Measurements from ENCODE around the gene IGLON5.

Gene IGLON5

GRCh38 chr19:51359294-51359693 is 47.9 kb downstream of the IGLON5 start:
- Histone ChIP-seq H2BK12ac (ENCODE audit: low read length) (no peak overlapping the region), H3K27me3 (ENCODE audit: control insufficient read depth in 3 of 3, insufficient read depth in 3 of 3, low read depth in 1 of 3, low read length in 3 of 3) (no peaks in the 10 kb centered on the region), H2AK5ac (ENCODE audit: low read depth, low read length) (no peak overlapping the region), H2BK15ac (ENCODE audit: low read length) (no peak overlapping the region), H2BK120ac (ENCODE audit: low read depth, low read length) (no peak overlapping the region), H2AFZ (ENCODE audit: low read length) (no peak overlapping the region), H3K4me2 (ENCODE audit: insufficient read depth, low read length, poor library complexity, severe bottlenecking) (no peak overlapping the region), H3K9me3 (replicated peaks in 1 of 2; ENCODE audit: control insufficient read depth in 2 of 2, insufficient read depth in 1 of 2, low read depth in 1 of 2, low read length in 2 of 2) (no peaks in the 10 kb centered on the region), H3K14ac (ENCODE audit: low read length) (no peak overlapping the region), H3K36me3 (replicated peaks in 1 of 2; ENCODE audit: control insufficient read depth in 2 of 2, insufficient read depth in 2 of 2, low read length in 2 of 2) (no peaks in the 10 kb centered on the region), H3K4me3 (ENCODE audit: low read length in 2 of 2) (no peak overlapping the region), H3K23ac (ENCODE audit: low read depth, low read length, poor library complexity) (no peak overlapping the region), H3K4me1 (ENCODE audit: control insufficient read depth in 2 of 2, insufficient read depth in 1 of 2, low read depth in 1 of 2, low read length in 2 of 2) (peaks cover 4% of the 10 kb centered on the region in 2 donors), H3K18ac (ENCODE audit: low read length) (no peak overlapping the region), H2BK5ac (ENCODE audit: low read length) (no peak overlapping the region), H3K79me1 (ENCODE audit: low read depth, low read length) (no peaks in the 10 kb centered on the region), H3K27ac (replicated peaks; ENCODE audit: low read length) (no peak overlapping the region), H4K91ac (ENCODE audit: low read depth, low read length, poor library complexity) (no peak overlapping the region), H3K9ac (ENCODE audit: low read depth, low read length, poor library complexity) (no peak overlapping the region), H3K4ac (ENCODE audit: low read length) (no peak overlapping the region), H4K8ac (ENCODE audit: low read depth, low read length) (no peak overlapping the region)
- no peak for DNase-seq (ENCODE audit: low spot score)
- no CpG with 5 or more reads among the region's 4 CpGs for WGBS, 2 donors (ENCODE audit: extremely low coverage in 2 of 2, insufficient read length in 2 of 2, insufficient replicate concordance in 1 of 2)

- Histone ChIP-seq H2AK5ac (ENCODE audit: low read depth, low read length) (no peak overlapping the region), H3K23ac (ENCODE audit: low read depth, low read length, poor library complexity) (no peak overlapping the region), H3K36me3 (replicated peaks in 1 of 2; ENCODE audit: control insufficient read depth in 2 of 2, insufficient read depth in 2 of 2, low read length in 2 of 2) (no peaks in the 10 kb centered on the region), H3K4ac (ENCODE audit: low read length) (no peak overlapping the region), H3K4me3 (ENCODE audit: low read length in 2 of 2) (no peak overlapping the region), H3K14ac (ENCODE audit: low read length) (peak overlapping the region; percentile 56), H3K27me3 (ENCODE audit: control insufficient read depth in 3 of 3, insufficient read depth in 3 of 3, low read depth in 1 of 3, low read length in 3 of 3) (no peaks in the 10 kb centered on the region), H3K79me1 (ENCODE audit: low read depth, low read length) (no peaks in the 10 kb centered on the region), H3K4me2 (ENCODE audit: insufficient read depth, low read length, poor library complexity, severe bottlenecking) (no peak overlapping the region), H3K18ac (ENCODE audit: low read length) (peak overlapping the region; percentile 91), H2BK120ac (ENCODE audit: low read depth, low read length) (no peak overlapping the region), H3K27ac (replicated peaks; ENCODE audit: low read length) (no peak overlapping the region), H2AFZ (ENCODE audit: low read length) (no peak overlapping the region), H3K9me3 (replicated peaks in 1 of 2; ENCODE audit: control insufficient read depth in 2 of 2, insufficient read depth in 1 of 2, low read depth in 1 of 2, low read length in 2 of 2) (no peaks in the 10 kb centered on the region), H4K91ac (ENCODE audit: low read depth, low read length, poor library complexity) (no peak overlapping the region), H3K4me1 (ENCODE audit: control insufficient read depth in 2 of 2, insufficient read depth in 1 of 2, low read depth in 1 of 2, low read length in 2 of 2) (peaks cover 6 to 8% of the 10 kb centered on the region in 2 donors), H2BK5ac (ENCODE audit: low read length) (no peak overlapping the region), H2BK15ac (ENCODE audit: low read length) (peak overlapping the region; percentile 79), H2BK12ac (ENCODE audit: low read length) (no peak overlapping the region), H4K8ac (ENCODE audit: low read depth, low read length) (no peak overlapping the region), H3K9ac (ENCODE audit: low read depth, low read length, poor library complexity) (no peak overlapping the region)
- WGBS, 2 donors (ENCODE audit: extremely low coverage in 2 of 2, insufficient read length in 2 of 2, insufficient replicate concordance in 1 of 2), result no CpG with 5 or more reads among the region's 13 CpGs
- DNase-seq (ENCODE audit: low spot score), result no peak
These were observed 49.8 kb downstream of the IGLON5 start for GRCh38 chr19:51361239-51361638.

- H3K14ac ChIP-seq (ENCODE audit: low read length), result no peak overlapping the region
- H2BK15ac ChIP-seq (ENCODE audit: low read length), result no peak overlapping the region
- no peak overlapping the region for H2AFZ ChIP-seq (ENCODE audit: low read length)
- peak overlapping the region; percentile 20 for H3K23ac ChIP-seq (ENCODE audit: low read depth, low read length, poor library complexity)
- H3K9ac ChIP-seq (ENCODE audit: low read depth, low read length, poor library complexity), result no peak overlapping the region
- no peak overlapping the region for H2BK5ac ChIP-seq (ENCODE audit: low read length)
- H3K9me3 ChIP-seq (replicated peaks in 1 of 2; ENCODE audit: control insufficient read depth in 2 of 2, insufficient read depth in 1 of 2, low read depth in 1 of 2, low read length in 2 of 2), result no peaks in the 10 kb centered on the region
- H3K4me2 ChIP-seq (ENCODE audit: insufficient read depth, low read length, poor library complexity, severe bottlenecking), result no peak overlapping the region
- H4K8ac ChIP-seq (ENCODE audit: low read depth, low read length), result no peak overlapping the region
- no peak overlapping the region for H3K27ac ChIP-seq (replicated peaks; ENCODE audit: low read length)
- no peaks in the 10 kb centered on the region for H3K27me3 ChIP-seq (ENCODE audit: control insufficient read depth in 3 of 3, insufficient read depth in 3 of 3, low read depth in 1 of 3, low read length in 3 of 3)
- H3K18ac ChIP-seq (ENCODE audit: low read length), result peak overlapping the region; percentile 31
- no peak overlapping the region for H4K91ac ChIP-seq (ENCODE audit: low read depth, low read length, poor library complexity)
- H2BK12ac ChIP-seq (ENCODE audit: low read length), result no peak overlapping the region
- H2AK5ac ChIP-seq (ENCODE audit: low read depth, low read length), result peak overlapping the region; percentile 86
- H3K4me3 ChIP-seq (ENCODE audit: low read length in 2 of 2), result no peak overlapping the region
- no peak overlapping the region for H3K4ac ChIP-seq (ENCODE audit: low read length)
- H3K36me3 ChIP-seq (replicated peaks in 1 of 2; ENCODE audit: control insufficient read depth in 2 of 2, insufficient read depth in 2 of 2, low read length in 2 of 2), result no peaks in the 10 kb centered on the region
- H3K4me1 ChIP-seq (ENCODE audit: control insufficient read depth in 2 of 2, insufficient read depth in 1 of 2, low read depth in 1 of 2, low read length in 2 of 2), result peaks cover 12 to 15% of the 10 kb centered on the region in 2 donors
- H3K79me1 ChIP-seq (ENCODE audit: low read depth, low read length), result peaks cover 4% of the 10 kb centered on the region
- DNase-seq (ENCODE audit: low spot score), result no peak
- no CpG with 5 or more reads among the region's 15 CpGs for WGBS, 2 donors (ENCODE audit: extremely low coverage in 2 of 2, insufficient read length in 2 of 2, insufficient replicate concordance in 1 of 2)
- no peak overlapping the region for H2BK120ac ChIP-seq (ENCODE audit: low read depth, low read length)
These were observed 53.0 kb downstream of the IGLON5 start for GRCh38 chr19:51364200-51365106.

- Histone ChIP-seq H4K8ac (ENCODE audit: low read depth, low read length) (no peak overlapping the region), H2AK5ac (ENCODE audit: low read depth, low read length) (peak overlapping the region; percentile 92), H4K91ac (ENCODE audit: low read depth, low read length, poor library complexity) (peak overlapping the region; percentile 43), H3K18ac (ENCODE audit: low read length) (peak overlapping the region; percentile 8), H3K14ac (ENCODE audit: low read length) (no peak overlapping the region), H3K4me3 (ENCODE audit: low read length in 2 of 2) (peak overlapping the region; percentile 70 to 81), H2BK12ac (ENCODE audit: low read length) (peak overlapping the region; percentile 2), H3K27me3 (ENCODE audit: control insufficient read depth in 3 of 3, insufficient read depth in 3 of 3, low read depth in 1 of 3, low read length in 3 of 3) (peaks cover 0 to 3% (median 0%) of the 10 kb centered on the region in 3 experiments), H3K36me3 (replicated peaks in 1 of 2; ENCODE audit: control insufficient read depth in 2 of 2, insufficient read depth in 2 of 2, low read length in 2 of 2) (no peaks in the 10 kb centered on the region), H3K4me1 (ENCODE audit: control insufficient read depth in 2 of 2, insufficient read depth in 1 of 2, low read depth in 1 of 2, low read length in 2 of 2) (peaks cover 12 to 15% of the 10 kb centered on the region in 2 donors), H3K9ac (ENCODE audit: low read depth, low read length, poor library complexity) (peak overlapping the region; percentile 77), H2BK5ac (ENCODE audit: low read length) (peak overlapping the region; percentile 75), H2BK120ac (ENCODE audit: low read depth, low read length) (no peak overlapping the region), H3K4me2 (ENCODE audit: insufficient read depth, low read length, poor library complexity, severe bottlenecking) (peak overlapping the region; percentile 94), H3K79me1 (ENCODE audit: low read depth, low read length) (peaks cover 4% of the 10 kb centered on the region), H2AFZ (ENCODE audit: low read length) (peak overlapping the region; percentile 88), H2BK15ac (ENCODE audit: low read length) (peak overlapping the region; percentile 18), H3K4ac (ENCODE audit: low read length) (no peak overlapping the region), H3K9me3 (replicated peaks in 1 of 2; ENCODE audit: control insufficient read depth in 2 of 2, insufficient read depth in 1 of 2, low read depth in 1 of 2, low read length in 2 of 2) (no peaks in the 10 kb centered on the region), H3K27ac (replicated peaks; ENCODE audit: low read length) (no peak overlapping the region), H3K23ac (ENCODE audit: low read depth, low read length, poor library complexity) (no peak overlapping the region)
- WGBS, 2 donors (ENCODE audit: extremely low coverage in 2 of 2, insufficient read length in 2 of 2, insufficient replicate concordance in 1 of 2), result no CpG with 5 or more reads among the region's 10 CpGs
- no peak for DNase-seq (ENCODE audit: low spot score)
These were observed 53.9 kb downstream of the IGLON5 start for GRCh38 chr19:51365211-51365964.

Measured in neuronal stem cell (in vitro differentiated cells).